VCaP (cell line): ENCODE data around the gene SIGLEC10.

ENCODE experiments used
- H3K27ac ChIP-seq: fragments of 450-650 bp; 2 replicates; pipeline ENCODE4 v1.5.1; 2017
- CTCF ChIP-seq: fragments of 450-650 bp; conservative IDR thresholded peaks from 2 replicates; pipeline ENCODE4 v1.5.1; 2017; ENCODE audit warnings: mild to moderate bottlenecking, moderate library complexity

SIGLEC10 gene

DNA sequence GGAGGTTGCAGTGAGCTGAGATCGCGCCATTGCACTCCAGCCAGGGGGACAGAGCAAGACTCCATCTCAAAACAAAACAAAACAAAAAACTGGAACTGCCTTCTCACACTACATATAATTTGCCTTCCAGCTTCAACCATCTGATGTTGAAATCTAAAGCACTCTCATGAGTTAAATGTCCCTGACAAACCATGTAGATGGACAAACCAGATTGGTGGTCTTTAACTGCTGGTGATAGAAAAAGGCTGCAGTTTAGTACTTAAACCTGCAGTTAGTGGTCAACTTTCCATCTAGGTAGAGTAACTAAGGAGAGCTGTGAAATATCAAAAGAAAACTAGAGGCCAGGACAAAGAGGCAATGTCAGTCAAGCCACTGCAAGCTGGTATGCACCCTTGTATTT is 21.3 kb downstream of the SIGLEC10 start:
- no peak for TF ChIP-seq CTCF
- H3K27ac ChIP-seq = no peak overlapping the region

- H3K27ac ChIP-seq = peak overlapping the region; percentile 85
- peak; percentile 24; the same call in 1 of the 2 replicates for TF ChIP-seq CTCF
Measured at GRCh38 chr19:51394050-51394836, 23.2 kb downstream of the SIGLEC10 start.

DNA sequence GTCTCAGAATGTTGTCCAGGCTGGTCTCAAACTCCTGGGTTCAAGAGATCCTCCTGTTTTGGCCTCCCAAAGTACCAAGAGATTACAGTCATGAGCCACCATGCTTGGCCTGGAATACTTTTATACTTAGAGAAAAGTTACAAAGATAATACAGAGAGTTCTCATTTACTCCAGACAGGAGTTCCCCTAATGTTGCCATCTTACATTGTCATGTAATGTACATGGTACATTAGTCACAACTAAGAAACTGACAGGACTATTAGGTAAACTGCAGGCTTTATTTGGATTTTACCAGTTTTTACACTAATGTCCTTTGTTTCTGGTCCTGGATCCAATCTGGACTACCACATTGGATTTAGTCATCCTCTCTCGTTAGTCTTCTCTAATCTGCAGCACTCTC is 24.7 kb downstream of the SIGLEC10 start:
- TF ChIP-seq CTCF = no peak

DNA sequence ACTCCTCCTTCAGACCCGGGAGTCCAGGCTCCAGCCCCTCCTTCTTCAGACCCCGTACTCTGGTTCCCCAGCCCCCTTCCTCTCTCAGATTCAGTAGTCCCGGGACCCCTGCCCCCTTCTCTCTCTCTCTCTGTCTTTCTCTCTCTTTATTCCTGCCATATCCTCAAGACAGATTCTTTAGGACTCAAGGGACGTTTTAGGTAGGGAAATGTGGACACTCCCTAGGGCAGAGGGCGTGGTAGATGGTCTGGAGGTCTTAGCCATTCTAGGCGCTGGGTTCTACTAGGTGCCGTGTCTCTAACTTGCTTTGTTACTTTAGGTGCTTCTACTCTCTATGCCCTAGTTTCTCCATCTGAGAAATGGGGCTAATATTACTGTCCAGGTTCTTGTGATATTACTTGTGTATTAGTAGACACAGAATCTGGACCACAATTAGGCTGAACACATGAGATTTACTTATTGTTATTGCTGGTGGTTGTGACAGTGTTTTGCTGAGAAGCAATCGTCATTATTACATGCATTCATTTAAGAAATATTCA is 26.3 kb downstream of the SIGLEC10 start:
- no peak overlapping the region for H3K27ac ChIP-seq
- TF ChIP-seq CTCF = no peak

More for the DNA sequence above, 24.7 kb downstream of the SIGLEC10 start:
- no peak overlapping the region for H3K27ac ChIP-seq

- no peak for TF ChIP-seq CTCF
- H3K27ac ChIP-seq = no peak overlapping the region
Measured at GRCh38 chr19:51389143-51389542, 28.3 kb downstream of the SIGLEC10 start.

- no peak within 1 kb of the TSS for H3K27ac ChIP-seq
- no peak for TF ChIP-seq CTCF
Measured at GRCh38 chr19:51387924-51388389, 29.5 kb downstream of the SIGLEC10 start, which contains the start of gene LIM2. LIM2 (minus strand) TSS chr19:51387974; CDS start chr19:51387443, 531 bp downstream.

DNA sequence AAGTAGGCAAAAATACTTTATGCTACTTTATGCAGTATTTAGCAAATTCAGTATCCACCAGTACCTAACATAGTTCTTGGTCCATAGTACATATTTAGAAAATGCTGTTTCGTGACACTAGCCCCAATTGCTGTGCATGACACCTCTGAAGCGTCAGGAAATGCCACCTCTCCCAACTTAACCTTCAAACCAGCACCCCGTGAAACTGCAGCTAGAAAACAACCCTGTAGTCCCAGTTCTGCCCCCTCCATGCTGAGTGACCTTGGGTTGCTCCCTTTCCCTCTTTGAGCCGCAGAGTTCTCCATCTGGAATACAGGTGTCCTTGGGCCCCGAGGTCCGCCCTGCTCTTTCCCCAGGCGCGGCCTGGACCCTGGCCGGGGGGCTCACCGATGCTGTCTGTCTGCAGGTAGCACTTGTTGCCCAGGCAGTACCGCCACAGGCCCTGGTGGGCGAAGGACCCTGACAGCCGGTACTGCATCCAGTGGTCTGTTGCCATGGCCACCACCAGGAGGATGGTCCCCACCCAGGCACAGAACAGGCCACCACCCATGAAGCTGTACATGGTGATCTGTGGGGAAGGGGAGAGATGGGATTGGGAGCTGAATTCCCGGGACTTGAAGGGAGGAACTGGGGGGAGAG is 30.4 kb downstream of the SIGLEC10 start:
- no peak for TF ChIP-seq CTCF
- no peak overlapping the region for H3K27ac ChIP-seq
